HG03135 (cell line): Measurements from ENCODE around the gene PDIA5.

Experiments
- ATAC-seq: cut with Tn5 transposase; IDR thresholded peaks from one replicate; pipeline ENCODE4 v1.9.1; 2021; ENCODE audit warnings: mild to moderate bottlenecking, moderate library complexity; ENCODE audit not compliant: unreplicated experiment

Gene PDIA5

GRCh38 chr3:123089611-123090331, 22.9 kb downstream of the PDIA5 start:
- ATAC-seq, result no peak

GRCh38 chr3:123090728-123091531, 24.1 kb downstream of the PDIA5 start:
- no peak for ATAC-seq

GRCh38 chr3:123092243-123092642, 25.4 kb downstream of the PDIA5 start:
- ATAC-seq, result no peak

- ATAC-seq, result no peak
Observed at GRCh38 chr3:123093696-123094095, 26.9 kb downstream of the PDIA5 start.

GRCh38 chr3:123094516-123095313, 27.9 kb downstream of the PDIA5 start:
- ATAC-seq, result no peak

- ATAC-seq, result no peak
Observed at GRCh38 chr3:123096126-123096525, 29.3 kb downstream of the PDIA5 start.

GRCh38 chr3:123096731-123097130, 29.9 kb downstream of the PDIA5 start:
- no peak for ATAC-seq

GRCh38 chr3:123098426-123099330, 31.9 kb downstream of the PDIA5 start:
- no peak for ATAC-seq

- ATAC-seq, result no peak
Observed at GRCh38 chr3:123099331-123100192, 32.7 kb downstream of the PDIA5 start.

- ATAC-seq, result no peak
Observed at GRCh38 chr3:123100193-123100776, 33.5 kb downstream of the PDIA5 start.

- ATAC-seq, result no peak
Observed at GRCh38 chr3:123102249-123102648, 35.4 kb downstream of the PDIA5 start.

GRCh38 chr3:123102826-123103225, 36.0 kb downstream of the PDIA5 start:
- no peak for ATAC-seq

- no peak for ATAC-seq
Observed at GRCh38 chr3:123104550-123104949, 37.7 kb downstream of the PDIA5 start.

- no peak for ATAC-seq
Observed at GRCh38 chr3:123105201-123106189, 38.7 kb downstream of the PDIA5 start.

- no peak for ATAC-seq
Observed at GRCh38 chr3:123110282-123110975, 43.6 kb downstream of the PDIA5 start.

- ATAC-seq, result no peak
Observed at GRCh38 chr3:123110976-123111615, 44.3 kb downstream of the PDIA5 start.

GRCh38 chr3:123111640-123112039, 44.8 kb downstream of the PDIA5 start:
- ATAC-seq, result no peak
